GM20431 (cell line): Measurements from ENCODE around the gene STK39.

Source experiments
- in situ Hi-C: fragments of 300-500 bp; cut with MseI, MboI; formaldehyde crosslinking; loops from one replicate; pipeline ENCODE4 v1.15.0; 2020; ENCODE audit warnings: low sequenced_read_pairs; ENCODE audit not compliant: unreplicated experiment

The STK39 gene

GRCh38 chr2:167972746-167973145, 274.6 kb downstream of the STK39 start:
- in situ Hi-C loops, result no loop called here

- in situ Hi-C loops, result no loop called here
These were observed 275.4 kb downstream of the STK39 start for GRCh38 chr2:167972020-167972419.

GRCh38 chr2:167966937-167967913, 280.2 kb downstream of the STK39 start:
- in situ Hi-C loops, result no loop called here

GRCh38 chr2:167965907-167966761, 281.3 kb downstream of the STK39 start:
- in situ Hi-C loops, result no loop called here

- in situ Hi-C loops, result no loop called here
These were observed 282.6 kb downstream of the STK39 start for GRCh38 chr2:167964650-167965413.

- in situ Hi-C loops, result no loop called here
These were observed 283.3 kb downstream of the STK39 start for GRCh38 chr2:167963899-167964649.

- in situ Hi-C loops, result no loop called here
These were observed 284.8 kb downstream of the STK39 start for GRCh38 chr2:167962436-167963226.

- in situ Hi-C loops, result no loop called here
These were observed 285.8 kb downstream of the STK39 start for GRCh38 chr2:167961536-167962048.

- in situ Hi-C loops, result no loop called here
These were observed 287.2 kb downstream of the STK39 start for GRCh38 chr2:167960089-167960747.

- in situ Hi-C loops, result no loop called here
These were observed 289.7 kb downstream of the STK39 start for GRCh38 chr2:167957662-167958061.

- in situ Hi-C loops, result no loop called here
These were observed 292.0 kb downstream of the STK39 start for GRCh38 chr2:167955264-167955906.

- in situ Hi-C loops, result no loop called here
These were observed 292.9 kb downstream of the STK39 start for GRCh38 chr2:167954495-167954894.

GRCh38 chr2:167953776-167954175, 293.6 kb downstream of the STK39 start:
- in situ Hi-C loops, result no loop called here

GRCh38 chr2:167950571-167950970, 296.8 kb downstream of the STK39 start:
- in situ Hi-C loops, result no loop called here

- in situ Hi-C loops, result no loop called here
These were observed 301.0 kb downstream of the STK39 start for GRCh38 chr2:167946441-167946841.

- in situ Hi-C loops, result no loop called here
These were observed 301.6 kb downstream of the STK39 start for GRCh38 chr2:167945660-167946368.
